GM12878 (cell line): ENCODE data around the gene EXOSC10. TPM values are rescaled to one million over a fixed set of nuclear protein-coding genes. Genes with fewer than 3 reads are reported as not detected.

ENCODE experiments used
- BCL11A ChIP-seq: IDR thresholded peaks from 2 replicates; pipeline ENCODE4 v1.6.1; 2011; ENCODE audit warnings: low read depth, low read length
- BHLHE40 ChIP-seq, 2 experiments: fragments of 450-650 bp in 1 of 2; IDR thresholded peaks; 2 replicates each; pipeline ENCODE4 v1.6.1; 2011 to 2017; ENCODE audit warnings: low read depth in 2 of 2, borderline replicate concordance in 1 of 2, improper control_type of control experiment in 1 of 2, low read length in 1 of 2, mild to moderate bottlenecking in 1 of 2
- CBX5 ChIP-seq: sonication (generic); IDR thresholded peaks from 2 replicates; pipeline ENCODE4 v1.6.1; 2016; ENCODE audit warnings: low read depth, moderate library complexity, mild to moderate bottlenecking, inconsistent platforms
- CHD2 ChIP-seq: IDR thresholded peaks from 2 replicates; pipeline ENCODE4 v1.6.1; 2011; ENCODE audit warnings: low read depth, low read length, improper control_type of control experiment, borderline replicate concordance
- ELK1 ChIP-seq: IDR thresholded peaks from 2 replicates; pipeline ENCODE4 v1.6.1; 2012; ENCODE audit warnings: low read depth, low read length, improper control_type of control experiment
- FOS ChIP-seq: IDR thresholded peaks from 3 replicates; pipeline ENCODE4 v1.6.1; 2011; ENCODE audit warnings: borderline replicate concordance; ENCODE audit not compliant: insufficient read length; ENCODE audit errors: extremely low read depth
- HDAC2 ChIP-seq: fragments of 200-600 bp; sonication (generic); IDR thresholded peaks from 2 replicates; pipeline ENCODE4 v1.6.1; 2017
- HDGF ChIP-seq: fragments of 450-650 bp; IDR thresholded peaks from 2 replicates; pipeline ENCODE4 v1.6.1; 2016; ENCODE audit warnings: antibody characterized with exemption
- IRF4 ChIP-seq: IDR thresholded peaks from 2 replicates; pipeline ENCODE4 v1.6.1; 2011; ENCODE audit warnings: low read depth, low read length
- NFXL1 ChIP-seq: fragments of 450-650 bp; IDR thresholded peaks from 2 replicates; pipeline ENCODE4 v1.6.1; 2017; ENCODE audit warnings: antibody characterized with exemption, mild to moderate bottlenecking, borderline replicate concordance
- NFYA ChIP-seq: IDR thresholded peaks from 2 replicates; pipeline ENCODE4 v1.6.1; 2011; ENCODE audit warnings: low read depth, mild to moderate bottlenecking, low read length, improper control_type of control experiment, borderline replicate concordance
- NFYB ChIP-seq: IDR thresholded peaks from 2 replicates; pipeline ENCODE4 v1.6.1; 2011; ENCODE audit warnings: low read depth, mild to moderate bottlenecking, low read length, improper control_type of control experiment, moderate library complexity; ENCODE audit not compliant: insufficient read depth
- PBX3 ChIP-seq: IDR thresholded peaks from 2 replicates; pipeline ENCODE4 v1.6.1; 2011; ENCODE audit warnings: mild to moderate bottlenecking, low read depth, low read length, moderate library complexity; ENCODE audit not compliant: insufficient replicate concordance
- POLR2AphosphoS2 ChIP-seq: IDR thresholded peaks from 2 replicates; pipeline ENCODE4 v1.6.1; 2011; ENCODE audit warnings: low read depth, mild to moderate bottlenecking, low read length, improper control_type of control experiment, moderate library complexity
- RFX5 ChIP-seq: IDR thresholded peaks from 2 replicates; pipeline ENCODE4 v1.6.1; 2011; ENCODE audit warnings: low read depth, low read length, improper control_type of control experiment
- SKIL ChIP-seq: fragments of 450-650 bp; IDR thresholded peaks from 2 replicates; pipeline ENCODE4 v1.6.1; 2017; ENCODE audit warnings: mild to moderate bottlenecking, low read depth, inconsistent platforms; ENCODE audit not compliant: poor library complexity, severe bottlenecking
- SMAD1 ChIP-seq: fragments of 450-650 bp; IDR thresholded peaks from 2 replicates; pipeline ENCODE4 v1.6.1; 2018; ENCODE audit warnings: mild to moderate bottlenecking, low read depth; ENCODE audit not compliant: partially characterized antibody
- SP1 ChIP-seq: IDR thresholded peaks from one replicate; pipeline ENCODE4 v1.6.1; 2011; ENCODE audit warnings: low read depth, low read length
- SUZ12 ChIP-seq: fragments of 200-600 bp; sonication (generic); IDR thresholded peaks from one replicate; pipeline ENCODE4 v1.6.1; 2018; ENCODE audit warnings: antibody characterized with exemption, mild to moderate bottlenecking; ENCODE audit not compliant: unreplicated experiment
- ZNF687 ChIP-seq: fragments of 450-650 bp; IDR thresholded peaks from 2 replicates; pipeline ENCODE4 v1.6.1; 2017; ENCODE audit warnings: mild to moderate bottlenecking, moderate library complexity
- polyA plus RNA-seq, 11 experiments: library from polyadenylated mRNA; depleted of rRNA in 4 of 11; unstranded in 6 of 11; stranded (reverse) in 5 of 11; fragments of >200 nt; fragmentation: Nextera tagmentation in 4 of 11; fragmentation: Illumina TruSeq in 1 of 11; extraction: Ambion mirVana in 4 of 11; extraction: Trizol in 1 of 11; gene quantifications; 1 replicate in 1 of 11; 2 replicates in 10 of 11; pipeline versions ENCODE4 v1.2.1 to v1.2.3, GENCODE V29; 2011 to 2016; ENCODE audit warnings: inconsistent platforms in 2 of 11, missing spikeins in 2 of 11, low read depth in 1 of 11
- total RNA-seq, 4 experiments: library from RNA; depleted of rRNA in 3 of 4; stranded (reverse); fragments of >200 nt in 3 of 4; fragmentation: Illumina TruSeq in 1 of 4; extraction: Trizol in 1 of 4; gene quantifications; 2 replicates each; pipeline versions ENCODE4 v1.2.1 to v1.2.3, GENCODE V29; 2013 to 2021

The EXOSC10 gene
- total and polyA plus RNA-seq, 10 of the 15 experiments (the other 5 are each of a cell fraction or from before 2014, with no cell fraction given): 16.2 to 86.5 (median 66.4) TPM

GRCh38 chr1:11059968-11060830 lies 39.5 kb downstream of the EXOSC10 start, which contains the start of gene SRM (continued):
- no peak for TF ChIP-seq SKIL
- peak; percentile 82 for TF ChIP-seq PBX3
- no peak for TF ChIP-seq IRF4
- peak; percentile 94 for TF ChIP-seq SP1
- peak; percentile 92 for TF ChIP-seq NFYB
- TF ChIP-seq RFX5: no peak
- 0 out of 2 replicates have a peak, but pooled peaks have one; percentile 36 for TF ChIP-seq CHD2
- no peak for TF ChIP-seq CBX5
- TF ChIP-seq ELK1: no peak
- no peak for TF ChIP-seq HDGF
- TF ChIP-seq NFXL1: no peak
- TF ChIP-seq SUZ12: no peak
- TF ChIP-seq BCL11A: no peak
- TF ChIP-seq HDAC2: no peak
- TF ChIP-seq FOS: peak; percentile 42
- TF ChIP-seq NFYA: no peak
- no peak for TF ChIP-seq SMAD1
- peak; percentile 76 for TF ChIP-seq ZNF687
- no peak for TF ChIP-seq POLR2AphosphoS2
- peak in 1 of 2 experiments; percentile 51; a peak in 2 of 4 replicates for TF ChIP-seq BHLHE40 (IDR thresholded peaks at IDR 0.05; ENCODE audit: borderline replicate concordance in 1 of 2, low read depth in 2 of 2, low read length in 1 of 2)
